Measurements from ENCODE around the gene XRN2.

The XRN2 gene

DNA sequence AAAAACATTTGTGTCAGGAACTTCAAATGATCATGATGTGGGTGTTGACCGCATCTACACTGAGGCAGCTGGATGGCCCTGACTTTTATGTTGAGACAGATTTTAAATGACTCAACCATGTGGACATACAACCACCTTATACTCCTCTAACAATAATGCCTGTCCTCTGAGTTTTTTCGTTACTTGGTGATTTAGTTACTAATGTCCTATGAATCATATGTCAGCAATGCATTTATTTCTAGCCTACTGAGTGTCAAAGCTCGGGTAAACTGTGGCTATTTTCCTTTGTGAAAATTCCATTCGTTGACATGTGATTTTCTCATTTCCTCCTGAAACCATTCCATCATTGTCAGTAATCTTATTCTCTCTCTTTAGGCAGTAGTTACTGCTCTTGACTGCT, 133.1 kb downstream of the XRN2 start:
- no peak for DNase-seq

GRCh38 chr20:21437248-21437647, 134.1 kb downstream of the XRN2 start:
- no peak for DNase-seq

DNA sequence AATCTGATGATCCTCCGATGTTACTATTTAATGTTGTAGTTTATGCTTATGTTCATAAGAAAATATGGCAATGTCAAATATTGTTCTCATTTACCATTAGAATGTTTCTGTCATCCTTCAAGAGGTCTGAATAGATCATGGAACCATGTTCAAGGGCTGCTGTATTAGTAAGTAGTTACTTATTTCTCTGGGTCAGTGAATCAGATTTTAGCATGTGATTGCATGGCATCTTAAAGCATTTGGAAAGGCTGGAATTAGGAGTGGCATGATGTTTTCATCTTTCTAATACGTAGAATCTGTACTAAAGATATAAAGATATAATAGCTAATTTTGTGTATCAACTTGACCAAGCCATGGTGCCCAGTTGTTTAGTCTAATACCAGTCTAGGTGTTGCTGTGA, 134.7 kb downstream of the XRN2 start:
- no peak for DNase-seq

Data from CD4-positive, alpha-beta T cell treated with Interleukin-12 subunit alpha and Interleukin-12 subunit beta, for 1 hour (primary cell).